DMS53 treated with DMSO at 0.1 percent for 48 hours (cell line): Measurements from ENCODE around the gene ZNF385B.

Source experiments
- DNase-seq: peaks from one replicate; lab custom pipeline; 2025; ENCODE audit not compliant: unreplicated experiment; lab: John Stamatoyannopoulos, UW

Gene ZNF385B

DNA sequence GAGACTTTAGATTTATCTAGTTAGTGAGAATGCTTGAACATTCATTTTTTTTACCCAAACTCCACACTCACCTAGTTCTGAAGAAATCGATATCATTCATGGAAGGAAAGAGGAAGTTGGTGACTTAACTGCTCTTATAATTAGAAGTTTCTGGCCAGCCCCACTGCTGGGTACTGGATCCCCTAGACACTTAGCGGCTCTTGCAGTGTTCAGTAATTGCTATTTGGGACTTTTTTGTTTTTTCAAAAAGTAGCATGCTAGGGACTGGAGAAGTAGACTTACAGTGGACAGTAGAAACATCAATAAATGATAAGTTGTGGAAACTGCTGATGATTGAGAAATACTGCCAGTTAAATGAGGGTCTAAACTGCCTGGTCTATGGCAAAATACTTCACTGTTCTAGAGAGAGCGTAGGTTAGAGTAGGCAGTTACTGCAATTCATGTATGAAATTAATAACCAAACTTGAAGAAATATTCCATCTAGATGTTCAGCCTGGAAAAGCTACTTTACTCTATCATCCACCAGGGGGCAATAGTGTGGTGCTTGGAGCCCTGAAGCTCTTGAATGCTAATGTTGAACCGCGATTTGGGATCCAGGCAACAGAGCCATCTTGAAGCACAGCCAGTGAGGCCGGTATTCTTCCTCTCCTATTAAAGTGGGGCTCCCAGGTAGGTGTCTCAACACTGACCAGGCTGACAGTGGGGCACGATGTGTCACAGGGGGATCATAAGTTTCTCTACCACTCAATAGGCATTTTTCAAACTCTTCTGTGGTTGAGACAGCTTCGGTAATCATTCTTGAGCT, 450.7 kb downstream of the ZNF385B start:
- DNase-seq: peak; percentile 84

DNA sequence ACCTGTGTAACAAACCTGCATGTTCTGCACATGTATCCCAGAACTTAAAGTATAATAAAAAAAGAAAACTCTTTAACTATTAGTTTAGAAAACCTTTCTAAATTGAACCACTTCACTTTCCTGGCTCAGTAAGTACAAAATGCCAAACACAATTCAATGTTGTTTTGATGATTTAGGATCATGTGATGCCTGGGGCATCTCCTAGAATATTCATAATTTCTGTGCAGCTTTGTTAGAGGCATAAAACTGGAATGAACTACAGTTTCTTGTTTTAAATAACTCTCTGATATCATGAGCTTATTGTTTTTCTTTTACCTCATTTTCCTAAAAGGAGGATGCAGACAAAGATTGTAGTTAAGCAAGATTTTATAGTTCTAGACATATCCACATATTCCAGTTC, 457.8 kb downstream of the ZNF385B start:
- no peak for DNase-seq

DNA sequence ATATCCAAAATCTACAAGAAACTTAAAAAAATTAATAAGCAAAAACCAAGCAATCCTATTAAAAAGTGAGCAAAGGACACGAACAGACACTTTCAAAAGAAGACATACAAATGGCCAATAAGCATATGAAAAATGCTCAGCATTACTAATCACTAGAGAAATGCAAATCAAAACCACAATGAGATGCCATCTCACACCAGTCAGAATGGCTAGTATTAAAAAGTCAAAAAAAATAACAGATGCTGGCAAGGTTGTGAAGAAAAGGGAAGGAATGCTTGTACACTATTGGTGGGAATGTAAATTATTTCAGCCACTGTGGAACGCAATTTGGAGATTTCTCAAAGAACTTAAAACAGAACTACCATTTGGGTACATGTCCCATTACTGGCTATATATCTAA, 467.9 kb downstream of the ZNF385B start:
- no peak for DNase-seq
